ENCODE measurements around the gene LCLAT1.

GRCh38 chr2:30577151-30577550 lies 130.1 kb downstream of the LCLAT1 start:
- TF ChIP-seq POLR2A (IDR thresholded peaks at IDR 0.05; ENCODE audit: low read length) (no peak), GATA1 (IDR thresholded peaks at IDR 0.05; ENCODE audit: low read depth, low read length) (no peak)

Data from erythroblast (primary cell).